GM19240 (cell line): Measurements from ENCODE around the gene WNT4.
"Not testable (repeated sequence)": the region's sequence is repeated elsewhere in the genome, so short reads cannot be mapped to it uniquely, and the experiment has no call there.

ENCODE experiments used
- DNase-seq: peaks from one replicate; pipeline ENCODE4 v3.0.0; 2011; ENCODE audit warnings: low spot score; ENCODE audit not compliant: insufficient read length

WNT4 gene

DNA sequence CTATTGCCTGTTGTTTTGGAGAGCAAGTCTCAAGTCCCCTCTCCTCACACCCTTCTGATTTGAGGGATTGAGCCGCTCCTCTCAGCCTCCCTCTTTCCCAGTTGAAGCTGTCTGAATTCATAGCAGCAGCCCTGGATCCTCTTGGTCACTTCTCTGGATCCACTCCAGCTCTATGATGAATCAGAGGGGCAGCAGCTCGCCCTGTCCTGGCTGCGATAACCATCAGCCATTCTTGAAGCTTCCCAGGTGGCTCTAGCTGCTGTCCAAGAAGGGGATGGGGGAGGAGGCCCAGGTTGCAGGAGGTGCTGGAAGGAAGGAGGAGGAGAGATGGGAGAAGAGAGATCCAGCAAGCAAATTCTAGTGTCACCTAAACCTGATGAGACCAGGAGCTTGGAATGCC lies 31.3 kb downstream of the WNT4 start:
- no peak for DNase-seq

DNA sequence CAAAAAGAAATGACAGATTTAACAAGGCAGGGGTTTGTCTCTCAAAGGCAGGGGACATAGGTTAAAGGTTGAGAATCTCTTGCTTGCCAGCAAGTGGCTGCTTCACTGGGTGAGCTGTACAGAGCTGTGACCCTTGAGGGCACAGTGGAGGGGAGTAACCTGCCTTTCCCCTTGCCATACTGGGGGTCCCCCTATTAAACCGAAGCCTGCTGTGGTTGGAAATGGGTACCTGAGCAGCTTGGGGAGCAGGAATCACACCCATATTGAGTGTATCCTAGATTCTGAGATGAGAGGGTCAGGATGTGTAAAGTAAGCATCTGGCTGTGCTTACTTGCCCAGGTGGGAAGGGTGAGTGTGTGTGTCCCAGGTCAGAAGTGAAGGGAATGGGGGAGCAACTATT lies 31.8 kb downstream of the WNT4 start:
- DNase-seq = no peak

DNA sequence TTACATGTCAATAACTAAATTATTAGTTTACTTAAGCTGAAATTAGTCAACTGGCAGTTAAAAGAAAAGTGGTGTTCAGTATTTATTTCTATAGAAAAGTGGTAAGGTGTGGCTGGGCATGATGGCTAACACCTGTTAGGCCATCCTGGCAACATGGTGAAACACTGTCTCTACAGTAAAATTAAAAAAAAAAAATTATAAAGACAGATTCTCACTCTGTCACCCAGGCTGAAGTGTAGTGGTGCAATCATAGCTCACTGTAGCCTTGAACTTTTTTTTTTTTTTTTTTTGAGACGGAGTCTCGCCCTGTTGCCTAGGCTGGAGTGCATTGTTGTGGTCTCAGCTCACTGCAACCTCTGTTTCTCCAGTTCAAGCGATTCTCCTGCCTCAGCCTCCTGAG lies 32.9 kb downstream of the WNT4 start:
- DNase-seq = no peak

DNA sequence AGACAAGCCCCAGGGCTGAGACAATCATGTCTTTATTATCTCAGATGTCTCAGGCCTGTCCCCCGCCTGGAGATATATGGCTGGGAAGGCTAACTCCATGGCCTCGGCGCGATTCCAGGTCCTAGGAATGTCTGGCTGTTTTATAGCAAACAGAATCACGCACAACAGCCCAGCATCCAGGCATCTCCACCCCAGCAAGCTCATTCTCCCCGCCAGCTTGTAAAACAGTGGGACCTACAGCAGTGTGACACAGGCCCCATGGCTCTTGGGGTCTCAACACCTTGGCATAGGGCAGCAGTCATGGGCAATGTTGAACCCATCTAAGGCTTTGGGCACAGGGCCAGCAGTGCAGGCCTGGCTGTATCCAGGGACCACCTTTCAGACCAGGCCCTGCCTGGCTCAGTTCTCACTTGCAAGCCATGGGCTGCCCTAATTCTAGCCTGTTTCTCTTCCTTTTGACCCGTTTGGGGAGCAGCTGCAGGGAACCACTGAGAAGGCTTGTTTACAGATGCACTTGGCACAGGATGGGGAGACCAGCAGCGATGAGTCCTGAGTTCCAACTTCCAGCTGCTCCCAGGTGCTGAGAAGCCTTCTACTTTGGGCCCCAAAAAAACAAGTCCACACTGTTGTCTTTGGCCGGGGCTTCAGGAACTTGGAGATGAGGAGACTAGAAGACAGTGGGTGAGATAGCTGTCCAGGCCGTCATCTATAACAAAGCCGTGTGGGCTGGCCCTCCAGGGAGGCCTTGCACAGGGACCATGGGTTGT lies 34.4 kb downstream of the WNT4 start:
- DNase-seq = no peak

DNA sequence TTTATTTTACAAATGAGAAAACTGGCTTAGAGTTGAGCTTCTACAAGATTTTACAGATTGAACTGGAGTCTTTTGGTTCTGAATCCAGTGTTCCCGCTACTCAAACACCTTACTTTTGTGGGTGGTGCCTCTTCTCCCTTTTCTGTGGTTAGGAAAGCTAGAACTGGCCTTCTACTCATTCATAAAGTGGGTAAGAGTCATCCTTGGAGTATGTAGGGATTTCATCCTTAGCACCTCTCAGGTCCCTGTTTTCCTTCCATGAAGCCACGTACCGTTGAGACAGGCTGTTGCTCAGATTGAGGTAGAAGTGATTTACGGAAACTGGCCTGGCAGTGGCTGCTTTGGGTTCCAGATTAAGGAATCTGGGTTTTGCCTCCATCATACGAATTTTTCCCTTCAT lies 35.8 kb downstream of the WNT4 start:
- DNase-seq = no peak

DNA sequence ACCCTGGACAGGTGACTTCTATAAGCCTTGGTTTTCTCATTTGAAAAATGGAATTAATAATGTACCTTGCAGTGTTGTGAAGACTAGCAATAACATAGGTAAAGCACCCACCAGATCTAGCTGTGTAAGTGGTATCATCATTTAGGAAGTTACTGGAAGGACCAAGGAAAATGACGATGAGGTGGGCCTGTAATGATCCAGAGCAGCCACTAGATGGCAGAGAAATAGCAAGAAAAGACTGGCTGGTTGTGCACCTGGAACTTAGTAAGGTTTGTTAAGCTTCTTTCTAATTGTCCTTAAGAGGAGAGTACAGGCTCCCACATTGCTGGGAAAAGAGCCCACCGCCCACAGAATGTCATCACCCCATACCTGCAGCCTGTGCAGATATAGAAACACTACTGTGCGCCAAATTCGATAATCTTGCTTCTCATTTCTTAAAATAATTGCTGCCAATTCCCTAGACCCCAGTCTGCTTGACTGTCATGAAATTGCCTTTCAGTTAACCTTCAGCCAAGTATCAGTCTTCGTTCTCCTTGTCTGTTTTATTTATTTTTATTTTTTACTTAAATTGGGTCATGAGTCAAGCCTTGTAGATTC lies 37.2 kb downstream of the WNT4 start:
- DNase-seq = no peak

DNA sequence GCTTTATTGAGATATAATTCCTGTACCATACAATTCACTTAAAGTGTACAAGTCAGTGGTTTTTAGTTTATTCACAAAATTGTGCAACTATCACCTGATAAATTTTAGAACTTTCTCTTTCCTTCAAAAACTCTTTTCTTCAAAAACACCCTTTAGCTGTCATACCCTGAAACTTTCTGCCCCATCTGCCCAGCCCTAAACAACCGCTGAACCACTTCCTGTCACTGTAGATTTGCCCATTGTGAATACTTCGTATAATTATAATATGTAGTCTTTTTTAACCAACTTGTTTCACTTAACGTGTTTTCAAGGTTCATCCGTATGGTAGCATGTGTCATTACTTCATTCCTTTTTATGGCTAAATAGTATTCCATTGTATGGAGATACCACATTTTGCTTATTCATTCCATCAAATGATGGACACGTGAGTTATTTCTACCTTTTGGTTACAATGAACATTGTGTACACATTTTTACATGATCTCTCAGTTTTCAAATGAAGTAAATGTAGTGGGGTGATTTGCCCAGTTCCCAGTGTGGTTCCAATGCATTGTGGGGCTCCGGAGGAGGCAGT lies 37.9 kb downstream of the WNT4 start:
- DNase-seq = no peak

DNA sequence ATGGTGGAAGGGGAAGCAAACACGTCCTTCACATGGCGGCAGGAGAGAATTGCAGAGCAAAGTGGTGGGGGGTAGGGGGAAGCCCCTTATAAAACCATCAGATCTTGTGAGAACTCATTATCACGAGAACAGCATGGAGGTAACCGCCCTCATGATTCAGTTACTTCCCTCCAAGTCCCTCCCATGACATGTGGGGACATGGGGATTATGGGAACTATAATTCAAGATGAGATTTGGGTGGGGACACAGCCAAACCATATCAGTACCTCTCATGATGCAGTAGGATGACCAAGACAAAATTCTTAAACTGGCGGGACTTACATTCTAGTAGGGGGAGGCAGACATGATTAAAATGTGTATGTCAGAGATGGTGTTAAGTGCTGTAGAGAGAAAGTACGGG lies 38.8 kb downstream of the WNT4 start:
- no peak for DNase-seq

DNA sequence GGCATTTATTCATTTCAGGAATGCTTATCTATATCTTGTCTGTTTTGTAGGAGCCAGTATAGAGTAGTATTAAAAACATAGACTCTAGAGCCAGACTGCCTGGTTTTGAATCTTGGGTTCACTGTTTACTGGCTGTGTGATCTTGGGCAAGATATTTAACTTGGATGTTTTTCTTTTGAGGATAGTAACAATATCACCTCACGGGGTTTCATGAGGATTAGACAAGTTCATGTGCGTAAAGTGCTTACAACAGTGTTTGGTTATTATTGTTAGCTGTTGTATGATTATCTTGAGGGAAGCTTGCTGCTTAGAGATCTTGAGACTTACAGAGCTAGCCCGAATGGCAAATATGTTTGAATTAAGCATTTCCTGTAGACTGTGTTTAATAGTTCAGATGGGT lies 40.2 kb downstream of the WNT4 start:
- no peak for DNase-seq

DNA sequence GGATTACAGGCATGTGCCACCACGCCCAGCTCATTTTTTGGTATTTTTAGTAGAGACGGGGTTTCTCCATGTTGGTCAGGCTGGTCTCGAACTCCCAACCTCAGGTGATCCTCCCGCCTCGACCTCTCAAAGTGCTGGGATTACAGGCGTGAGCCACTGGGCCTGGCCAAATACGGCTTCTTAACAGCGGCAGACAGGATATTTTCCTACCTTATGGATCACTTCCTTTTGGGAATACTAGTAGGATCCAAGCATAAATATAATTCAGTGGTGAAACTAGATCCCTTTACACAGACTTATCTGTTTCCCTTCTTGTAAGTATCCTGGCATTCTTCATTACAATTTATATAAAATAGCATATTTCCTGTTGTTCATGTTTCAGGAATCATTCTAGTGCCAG lies 40.9 kb downstream of the WNT4 start:
- no peak for DNase-seq

DNA sequence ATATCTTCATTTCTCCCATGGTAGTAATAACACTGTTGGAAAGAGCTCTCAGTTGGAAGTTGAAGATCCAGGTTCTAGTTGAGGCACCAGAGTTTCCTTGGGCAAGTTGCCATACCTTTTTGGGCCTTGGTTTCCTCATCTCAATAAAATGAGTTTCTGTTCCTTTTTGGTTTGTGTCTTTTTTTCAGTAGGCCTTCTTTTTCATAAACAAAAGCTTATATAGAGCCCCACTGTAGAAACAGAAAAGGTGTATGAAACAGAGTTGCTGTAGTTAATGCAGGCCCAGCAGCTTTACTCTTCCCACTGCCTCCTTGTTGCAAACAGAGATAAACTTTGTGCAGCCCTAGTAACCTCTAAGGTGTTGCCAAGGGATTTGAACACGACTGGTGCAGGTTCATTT lies 41.7 kb downstream of the WNT4 start:
- no peak for DNase-seq

DNA sequence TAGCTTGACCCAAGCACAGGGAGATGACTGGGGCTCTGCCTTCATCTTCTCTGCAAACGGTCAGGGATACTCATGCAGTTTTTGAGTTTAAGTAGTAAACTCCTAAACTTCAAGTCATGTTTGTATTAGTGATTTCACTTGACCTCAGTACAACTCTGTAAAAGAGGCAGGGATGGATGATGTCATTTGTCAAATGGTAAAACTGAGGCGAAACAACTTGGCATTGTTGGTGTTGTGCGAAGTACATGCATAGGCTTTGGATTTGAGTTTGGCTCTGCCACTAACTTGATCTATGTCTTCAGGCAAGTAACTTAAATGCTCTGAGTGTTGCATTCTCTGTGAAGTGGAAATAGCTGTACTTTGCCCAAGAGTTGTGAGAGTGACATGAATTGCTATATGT lies 42.7 kb downstream of the WNT4 start:
- no peak for DNase-seq

DNA sequence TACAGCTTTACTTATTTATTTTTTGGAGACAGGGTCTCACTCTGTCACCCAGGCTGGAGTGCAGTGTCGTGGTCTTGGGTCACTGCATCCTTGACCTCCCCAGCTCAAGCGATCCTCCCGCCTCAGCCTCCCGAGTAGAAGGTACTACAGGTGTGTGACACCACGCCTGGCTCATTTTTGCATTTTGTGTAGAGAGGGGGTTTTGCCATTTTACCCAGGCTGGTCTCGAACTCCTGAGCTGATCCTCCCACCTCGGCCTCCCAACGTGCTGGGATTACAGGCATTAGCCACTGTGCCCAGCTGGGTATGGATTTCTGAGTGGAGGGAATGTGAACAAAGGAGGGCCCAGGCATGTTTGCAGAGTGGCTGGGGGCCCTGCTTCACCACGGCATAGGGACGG lies 44.1 kb downstream of the WNT4 start:
- no peak for DNase-seq

DNA sequence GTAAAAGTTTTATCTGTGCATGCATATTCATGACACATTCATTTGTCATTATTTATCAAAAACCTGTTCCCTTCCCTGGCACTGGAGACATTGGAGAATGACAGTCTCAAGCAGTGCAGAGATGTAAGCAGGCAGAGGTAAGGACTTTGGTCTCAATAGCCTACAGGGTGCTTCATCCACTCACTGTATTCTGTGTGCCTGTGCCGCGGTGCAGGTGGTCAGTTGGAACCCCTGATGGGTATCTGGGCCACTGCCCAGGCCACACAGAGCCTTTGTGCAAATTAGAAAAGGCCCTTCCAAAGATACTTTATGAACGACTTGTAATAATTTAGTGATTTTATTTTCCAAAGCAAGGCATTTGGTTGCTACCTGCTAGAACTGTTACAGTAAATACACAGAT lies 46.4 kb downstream of the WNT4 start:
- DNase-seq = no peak

DNA sequence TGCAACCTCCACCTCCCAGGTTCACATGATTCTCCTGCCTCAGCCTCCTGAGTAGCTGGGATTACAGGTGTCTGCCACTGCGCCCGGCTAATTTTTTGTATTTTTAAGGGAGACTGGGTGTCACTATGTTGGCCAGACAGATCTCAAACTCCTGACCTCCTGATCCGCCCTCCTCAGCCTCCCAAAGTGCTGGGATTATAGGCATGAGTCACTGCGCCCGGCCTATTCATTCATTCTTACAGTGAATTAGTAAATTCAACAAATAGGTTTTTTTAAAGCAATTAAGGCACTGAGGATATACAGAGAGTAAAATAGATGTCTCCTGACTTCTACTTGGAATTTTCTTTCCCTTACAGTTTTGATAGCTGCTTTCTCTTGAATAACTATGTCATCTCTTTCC lies 46.9 kb downstream of the WNT4 start:
- no peak for DNase-seq

DNA sequence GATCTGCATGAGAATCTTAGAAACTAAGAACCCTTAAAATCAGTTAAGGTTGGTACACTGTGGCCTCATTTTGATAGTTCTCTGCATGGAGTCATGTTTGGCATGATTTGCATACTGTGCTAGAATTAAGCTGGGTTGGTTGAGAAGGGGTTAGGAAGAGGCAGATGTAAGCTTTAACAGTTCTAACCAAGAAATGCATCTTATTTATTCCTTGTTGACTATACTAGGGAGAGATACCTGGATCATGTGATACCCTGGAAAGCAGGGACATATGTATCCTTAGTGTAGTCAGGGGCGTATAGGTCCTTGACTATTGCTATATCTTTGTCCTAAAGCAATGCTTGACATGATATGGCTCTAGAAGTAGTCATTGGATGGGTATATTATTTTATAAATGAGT lies 49.4 kb downstream of the WNT4 start:
- no peak for DNase-seq

DNA sequence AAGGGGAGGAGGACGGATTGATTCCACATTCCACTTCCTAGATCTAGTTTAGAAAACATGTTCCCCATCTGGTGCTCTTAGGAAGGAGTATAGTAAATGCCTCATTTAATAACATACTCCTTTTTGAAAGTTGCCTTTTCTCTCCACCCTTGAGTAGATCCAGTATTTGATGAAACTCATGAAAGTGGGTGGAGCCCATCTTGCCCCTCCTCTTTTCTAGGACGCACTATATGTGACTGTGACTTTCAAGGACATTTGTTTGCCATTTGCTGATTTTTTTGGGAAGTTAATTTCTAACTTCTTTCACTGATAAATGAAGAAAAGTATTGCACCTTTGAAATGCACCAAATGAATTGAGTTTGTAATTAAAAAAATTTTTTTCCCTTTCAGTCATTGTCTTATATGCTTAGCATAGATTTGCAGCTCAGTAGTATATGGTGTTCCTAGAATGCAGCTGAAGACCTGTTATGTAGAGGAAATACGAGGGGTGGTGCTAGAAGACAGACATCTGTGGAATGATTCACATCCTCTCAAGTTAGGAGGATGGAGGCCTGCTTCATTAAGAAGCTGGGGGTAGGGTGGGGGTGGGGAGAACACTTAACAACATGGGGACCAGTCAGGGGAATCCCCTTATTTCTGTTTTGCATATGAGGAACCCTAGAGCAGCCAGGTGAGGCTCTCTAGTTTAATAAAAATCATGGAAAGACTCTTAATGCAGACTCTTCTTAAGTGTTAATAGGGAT lies 50.7 kb downstream of the WNT4 start:
- DNase-seq = not testable (repeated sequence)

DNA sequence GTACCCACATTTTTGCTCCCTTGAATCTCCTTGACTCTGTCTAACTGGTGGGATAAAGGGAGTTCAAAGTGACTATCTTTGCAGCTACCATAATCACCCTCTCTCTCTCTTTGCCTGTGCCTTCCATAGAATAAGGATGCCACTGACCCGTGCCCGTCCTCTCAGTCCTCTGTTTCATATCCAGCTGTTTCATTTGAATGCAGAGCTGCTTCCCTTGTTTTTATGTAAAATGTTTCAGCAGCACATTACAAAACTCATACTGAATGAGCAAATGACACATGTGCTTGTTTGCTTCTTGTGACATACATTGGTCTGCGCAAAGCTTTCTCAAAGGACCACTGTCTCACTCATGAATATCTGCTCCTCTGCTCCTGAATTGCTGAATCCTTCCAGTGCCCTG lies 52.0 kb downstream of the WNT4 start:
- DNase-seq = no peak

DNA sequence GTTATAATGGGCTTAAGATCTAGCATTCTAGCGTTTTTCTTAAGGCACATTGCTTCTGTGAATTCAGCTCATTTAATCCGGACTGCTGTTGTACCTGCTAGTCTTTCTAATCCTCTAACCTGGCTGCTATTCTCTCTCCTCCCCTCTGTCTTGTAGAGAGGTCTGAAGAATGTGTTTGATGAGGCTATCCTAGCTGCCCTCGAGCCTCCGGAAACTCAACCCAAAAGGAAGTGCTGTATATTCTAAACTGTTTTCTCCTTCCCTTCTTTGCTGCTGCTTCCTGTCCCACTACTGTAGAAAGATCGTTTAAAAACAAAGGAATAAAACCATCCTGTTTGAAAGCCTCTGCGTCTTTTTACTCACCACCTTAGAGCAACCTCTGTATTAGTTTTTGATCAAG lies 53.1 kb downstream of the WNT4 start:
- DNase-seq = no peak

DNA sequence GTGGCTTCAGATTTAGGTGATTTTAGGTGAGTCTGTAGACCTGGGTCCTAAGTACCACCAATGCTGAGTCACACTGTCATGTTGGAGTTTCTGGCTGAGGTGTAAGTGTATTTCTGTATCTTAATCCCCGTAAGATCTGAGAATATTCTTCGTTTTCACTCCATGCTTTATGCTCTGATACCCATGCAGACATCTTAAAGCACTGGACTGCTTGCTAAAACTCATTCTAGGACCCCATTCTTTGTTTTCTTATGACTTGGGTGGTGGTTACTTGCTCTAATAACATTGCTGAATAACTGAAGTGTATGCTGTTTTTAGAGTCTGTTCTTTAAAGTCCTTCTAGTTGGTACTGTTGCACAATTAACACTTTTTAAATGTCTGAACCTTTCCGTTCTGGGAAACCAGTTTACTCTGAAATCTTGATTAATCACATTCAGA lies 53.7 kb downstream of the WNT4 start:
- DNase-seq = no peak

DNA sequence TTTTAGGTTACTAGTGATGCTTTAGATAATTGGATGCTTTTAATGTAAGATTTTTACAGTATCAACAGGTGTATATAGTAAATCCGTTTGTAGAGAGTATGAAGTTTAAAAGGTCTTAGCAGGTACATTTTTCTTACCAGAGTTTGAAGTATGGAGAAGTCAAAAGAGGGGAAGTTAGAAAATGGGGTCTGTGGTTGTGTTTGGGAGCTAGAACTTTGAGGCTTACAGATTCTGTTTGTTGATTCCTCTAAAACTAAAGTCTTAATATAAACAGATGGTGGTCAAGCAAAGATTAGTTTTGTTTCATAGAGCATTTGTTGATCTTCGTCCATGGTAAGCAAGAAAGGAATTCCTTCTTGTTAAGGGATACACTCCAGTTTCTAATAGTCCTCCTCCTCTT lies 54.6 kb downstream of the WNT4 start:
- no peak for DNase-seq

DNA sequence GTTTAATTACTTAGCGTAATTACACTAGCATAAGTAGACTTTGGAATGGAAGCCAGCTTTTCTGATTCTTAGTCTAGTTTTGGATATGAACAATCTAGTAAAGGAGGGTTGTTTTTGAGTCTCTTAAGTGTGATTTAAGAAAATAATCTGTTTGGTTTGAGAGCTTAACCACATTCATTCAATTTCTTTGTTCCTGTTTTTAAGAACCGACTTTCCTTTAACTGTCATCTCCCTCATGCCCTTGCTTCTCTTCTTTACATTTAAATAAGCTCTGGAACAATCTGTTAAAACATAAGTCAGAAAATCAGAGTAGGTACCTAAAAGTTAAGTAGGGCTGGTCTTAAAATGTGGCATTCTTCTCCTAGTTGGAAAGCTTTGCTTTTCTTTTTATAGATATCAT lies 62.7 kb downstream of the WNT4 start:
- DNase-seq = no peak
